ENCODE results near the gene ERLEC1.
"Not testable (repeated sequence)": the region's sequence is repeated elsewhere in the genome, so short reads cannot be mapped to it uniquely, and the experiment has no call there.

The ERLEC1 gene

DNA sequence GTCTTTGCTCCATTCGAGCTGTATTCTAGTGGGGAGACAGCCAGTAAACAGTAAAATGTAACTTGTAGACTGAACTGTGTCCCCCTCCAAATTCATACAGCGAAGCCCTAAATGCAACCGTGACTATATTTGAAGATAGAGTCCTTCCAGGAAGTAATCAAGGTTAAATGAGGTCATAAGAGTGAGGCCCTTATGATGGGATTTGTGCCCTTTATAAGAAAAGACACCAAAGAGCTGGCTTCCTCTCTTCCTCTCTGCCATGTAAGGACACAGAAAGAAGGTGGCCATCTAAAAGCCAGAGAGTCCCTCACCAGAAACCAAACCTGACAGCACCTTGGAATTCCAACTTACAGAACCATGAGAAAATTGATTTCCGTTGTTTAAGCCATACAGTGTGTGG is 41.5 kb downstream of the ERLEC1 start:
- FAIRE-seq = no peak
- no peak for DNase-seq (ENCODE audit: insufficient read length, low spot score)

DNA sequence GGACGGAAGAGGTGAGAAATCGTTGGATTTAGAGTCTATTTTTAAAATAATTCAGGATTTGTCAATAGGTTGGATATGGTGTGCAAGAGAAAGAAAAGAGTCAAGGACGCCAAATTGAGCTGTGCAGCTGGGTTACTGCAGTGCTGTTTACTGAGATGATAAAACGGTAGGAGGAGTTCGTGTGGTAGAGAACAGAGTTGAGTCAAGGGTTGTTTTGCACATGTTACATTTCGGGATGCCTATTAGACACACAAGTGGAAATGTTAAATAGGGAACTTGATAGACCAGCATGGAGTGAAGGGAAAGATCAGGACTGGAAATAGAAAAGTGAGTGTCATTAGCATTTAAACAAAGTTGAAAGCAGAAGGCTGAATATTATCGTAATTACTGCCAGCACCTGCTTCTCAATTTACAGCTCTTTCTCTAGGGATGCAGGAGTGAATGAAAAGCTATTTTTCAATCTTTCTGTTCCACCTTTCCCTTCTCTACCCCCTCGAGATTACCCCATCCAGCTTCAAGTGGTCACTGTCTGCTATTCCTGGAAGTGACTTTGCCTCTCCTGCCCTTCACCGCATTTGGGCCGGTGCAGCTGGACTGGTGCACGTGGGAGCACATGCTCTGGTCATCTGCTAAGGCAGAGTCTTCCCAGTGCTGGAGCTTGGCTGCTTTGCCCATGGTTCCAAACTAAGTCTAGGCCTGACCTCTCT is 42.6 kb downstream of the ERLEC1 start:
- DNase-seq (ENCODE audit: insufficient read length, low spot score) = no peak
- no peak for FAIRE-seq

DNA sequence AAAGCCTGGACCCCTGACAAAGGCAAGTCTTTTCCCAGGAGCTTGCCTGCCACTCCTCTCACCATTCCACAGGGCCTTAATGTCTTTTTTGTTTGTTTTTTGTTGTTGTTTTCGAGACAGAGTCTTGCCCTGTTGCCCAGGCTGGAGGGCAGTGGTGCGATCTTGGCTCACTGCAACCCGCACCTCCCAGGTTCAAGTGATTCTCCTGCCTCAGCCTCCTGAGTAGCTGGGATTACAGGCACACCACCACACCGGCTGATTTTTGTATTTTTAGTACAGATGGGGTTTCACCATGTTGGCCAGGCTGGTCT is 43.1 kb downstream of the ERLEC1 start:
- not testable (repeated sequence) for DNase-seq (ENCODE audit: insufficient read length, low spot score); FAIRE-seq

DNA sequence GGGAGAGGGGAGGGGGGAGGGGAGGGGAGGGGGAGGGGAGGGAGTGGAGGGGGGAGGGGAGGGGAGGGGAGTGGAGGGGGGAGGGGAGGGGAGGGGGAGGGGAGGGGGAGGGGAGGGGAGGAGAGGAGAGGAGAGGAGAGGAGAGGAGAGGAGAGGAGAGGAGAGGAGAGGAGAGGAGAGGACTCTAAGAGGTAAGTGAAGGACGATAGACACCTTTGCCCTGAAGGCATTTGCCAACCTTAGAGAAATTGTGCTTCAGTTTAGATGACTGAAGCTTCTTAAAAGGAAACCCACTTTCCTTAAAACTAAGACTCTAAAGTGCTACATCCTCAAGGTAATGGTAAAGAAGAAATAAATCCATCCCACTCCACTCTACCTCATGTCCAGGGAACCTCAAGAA is 53.7 kb downstream of the ERLEC1 start:
- FAIRE-seq = no peak

DNA sequence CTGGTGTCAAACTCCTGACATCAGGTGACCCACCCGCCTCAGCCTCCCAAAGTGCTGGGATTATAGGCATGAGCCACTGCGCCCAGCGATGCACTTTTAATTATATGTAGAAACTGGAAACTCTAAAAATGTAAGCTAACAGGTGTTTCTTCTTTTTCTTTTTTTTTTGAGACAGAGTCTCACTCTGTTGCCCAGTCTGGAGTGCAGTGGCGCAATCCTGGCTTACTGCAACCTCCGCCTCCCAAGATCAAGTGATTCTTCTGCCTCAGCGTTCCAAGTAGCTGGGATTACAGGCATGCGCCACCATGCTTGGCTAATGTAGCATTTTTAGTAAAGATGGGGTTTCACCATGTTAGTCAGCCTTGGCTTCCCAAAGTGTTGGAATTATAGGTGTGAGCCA is 54.8 kb downstream of the ERLEC1 start:
- FAIRE-seq = not testable (repeated sequence)

More for the DNA sequence above, 53.7 kb downstream of the ERLEC1 start:
- DNase-seq (ENCODE audit: insufficient read length, low spot score) = no peak

DNA sequence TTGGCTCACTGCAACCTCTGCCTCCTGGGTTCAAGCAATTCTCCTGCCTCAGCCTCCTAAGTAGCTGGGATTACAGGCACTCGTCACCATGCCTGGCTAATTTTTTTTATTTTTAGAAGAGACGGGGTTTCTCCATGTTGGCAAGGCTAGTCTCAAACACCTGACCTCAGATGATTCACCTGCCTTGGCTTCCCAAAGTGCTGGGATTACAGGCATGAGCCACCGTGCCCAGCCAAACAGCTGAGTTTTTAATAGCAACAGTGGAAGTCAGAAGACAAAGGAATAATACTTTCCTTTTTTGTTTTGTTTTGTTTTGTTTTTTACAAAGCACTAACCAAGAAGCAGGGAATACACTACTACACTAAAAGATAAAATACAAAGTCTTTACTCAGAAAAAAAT is 56.0 kb downstream of the ERLEC1 start:
- DNase-seq (ENCODE audit: insufficient read length, low spot score) (no peak), FAIRE-seq (no peak)

More for the DNA sequence above, 54.8 kb downstream of the ERLEC1 start:
- not testable (repeated sequence) for DNase-seq (ENCODE audit: insufficient read length, low spot score)

DNA sequence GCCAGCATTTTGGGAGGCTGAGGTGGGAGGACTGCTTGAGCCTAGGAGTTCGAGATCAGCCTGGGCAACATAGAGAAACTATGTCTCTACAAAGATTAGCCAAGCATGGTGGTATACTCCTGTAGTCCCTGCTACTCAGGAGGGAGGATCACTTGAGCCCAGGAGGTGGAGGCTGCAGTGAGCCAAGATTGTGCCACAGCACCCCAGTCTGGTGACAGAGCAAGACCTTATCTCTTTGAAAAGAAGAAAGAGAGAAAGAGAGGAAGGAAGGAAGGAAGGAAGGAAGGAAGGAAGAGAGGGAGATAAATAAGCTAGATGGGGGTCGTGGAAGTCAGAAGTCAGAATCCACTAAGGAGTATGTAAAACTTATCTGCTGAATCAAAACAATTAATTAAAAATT is 56.8 kb downstream of the ERLEC1 start:
- no peak for DNase-seq (ENCODE audit: insufficient read length, low spot score)
- FAIRE-seq = no peak

DNA sequence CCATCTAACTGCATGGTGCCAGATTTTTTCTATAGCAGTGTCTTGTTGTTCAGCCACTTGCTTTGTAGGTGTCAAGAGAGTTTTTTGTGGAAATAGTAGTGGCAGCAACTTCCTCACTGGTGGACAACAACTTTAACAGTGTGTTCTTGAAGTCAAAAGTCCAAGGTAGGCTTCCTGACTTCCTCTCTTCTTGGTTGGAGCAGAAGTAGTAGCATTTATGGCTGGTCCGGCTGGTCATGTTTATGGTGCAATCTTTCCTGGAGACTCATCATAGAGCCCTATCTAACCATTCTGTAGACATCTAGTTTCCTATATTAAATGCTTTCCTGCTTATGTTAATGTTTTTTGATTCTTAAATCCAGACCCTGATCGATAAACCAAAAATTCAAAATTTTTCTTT is 61.2 kb downstream of the ERLEC1 start:
- no peak for FAIRE-seq
- DNase-seq (ENCODE audit: insufficient read length, low spot score) = no peak

DNA sequence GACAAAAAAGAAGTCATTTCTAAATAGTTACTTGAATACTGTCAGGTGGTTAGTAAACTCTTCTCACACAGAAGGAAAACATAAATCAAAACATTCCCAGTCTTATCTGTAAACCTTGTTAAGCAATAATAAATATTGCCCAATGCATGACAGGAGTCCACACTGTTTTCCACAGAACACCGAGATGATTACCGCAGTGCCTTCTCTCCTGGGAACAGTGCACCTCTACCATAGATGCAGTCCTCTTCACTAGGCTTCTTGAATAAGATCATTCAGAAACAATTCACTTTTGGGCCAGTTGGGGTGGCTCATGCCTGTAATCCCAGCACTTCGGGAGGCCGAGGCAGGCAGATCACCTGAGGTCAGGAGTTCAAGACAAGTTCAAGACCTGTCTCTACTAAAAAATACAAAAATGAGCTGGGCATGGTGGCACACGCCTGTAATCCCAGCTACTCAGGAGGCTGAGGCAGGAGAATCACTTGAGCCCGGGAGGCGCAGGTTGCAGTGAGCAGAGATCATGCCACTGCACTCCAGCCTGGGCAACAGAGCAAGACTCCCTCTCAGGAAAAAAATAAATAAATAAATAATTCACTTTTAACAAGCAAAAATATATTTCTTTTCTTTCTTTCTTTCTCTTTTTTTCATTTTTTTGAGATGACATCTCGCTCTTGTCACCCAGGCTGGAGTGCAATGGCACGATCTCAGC is 64.4 kb downstream of the ERLEC1 start:
- peak; percentile 27 for DNase-seq (ENCODE audit: insufficient read length, low spot score)

DNA sequence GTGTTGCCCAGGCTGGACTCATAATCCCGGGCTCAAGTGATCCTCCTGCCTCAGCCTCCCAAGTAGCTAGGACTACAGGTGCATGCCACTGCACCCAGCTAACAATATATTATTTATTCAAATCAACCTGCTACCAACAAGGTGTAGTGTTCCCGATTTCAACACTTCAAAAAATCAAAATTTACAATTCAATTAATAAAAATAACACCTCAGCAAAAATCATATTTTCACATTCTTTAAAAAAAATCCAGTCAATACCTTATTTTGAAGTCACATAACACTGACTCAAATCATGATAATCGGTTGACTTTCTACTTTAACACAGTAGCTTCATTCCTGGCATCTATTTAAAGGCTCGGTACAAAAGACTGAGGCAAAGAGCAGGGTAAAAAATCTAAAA is 65.7 kb downstream of the ERLEC1 start:
- no peak for DNase-seq (ENCODE audit: insufficient read length, low spot score)
- no peak for FAIRE-seq

More for the DNA sequence above, 64.4 kb downstream of the ERLEC1 start:
- not testable (repeated sequence) for FAIRE-seq

DNA sequence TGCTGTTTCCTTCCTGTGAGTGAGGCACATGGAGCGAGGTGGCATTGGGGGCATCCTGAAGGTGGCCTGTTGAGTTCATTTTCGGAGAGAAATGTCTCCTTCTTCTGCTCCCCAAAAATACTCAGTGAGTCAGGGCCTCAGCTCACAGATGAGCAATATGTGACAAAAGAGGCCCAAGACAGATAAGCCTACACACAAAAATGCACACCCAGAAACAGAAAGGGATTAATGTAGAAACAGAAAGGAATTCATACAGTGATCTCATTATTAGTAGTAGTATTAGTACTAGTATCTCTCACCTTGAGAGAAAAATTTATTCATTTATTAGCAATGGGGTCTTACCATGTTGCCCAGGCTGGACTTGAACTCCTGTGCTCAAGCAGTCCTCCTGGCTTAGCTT is 67.8 kb downstream of the ERLEC1 start:
- no peak for DNase-seq (ENCODE audit: insufficient read length, low spot score)
- no peak for FAIRE-seq

DNA sequence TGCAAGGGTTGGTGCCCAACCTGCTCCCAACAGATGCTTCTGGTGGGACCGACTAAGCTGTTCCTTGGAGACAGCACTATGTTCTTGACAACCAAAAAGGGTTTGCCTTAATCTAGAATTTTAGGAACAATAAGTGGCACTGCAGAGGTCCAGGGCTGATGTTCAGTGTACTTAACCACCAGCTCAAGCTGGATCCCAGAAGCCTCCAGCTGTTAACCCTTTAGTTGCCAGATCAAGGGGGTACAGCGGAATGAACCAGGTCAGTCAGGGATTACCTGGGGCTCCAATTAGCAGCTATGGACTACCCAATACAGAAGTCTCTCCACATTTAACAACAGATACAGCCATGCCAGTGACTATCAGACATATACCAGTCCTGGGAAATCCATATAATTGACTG is 69.4 kb downstream of the ERLEC1 start:
- FAIRE-seq (no peak), DNase-seq (ENCODE audit: insufficient read length, low spot score) (no peak)

DNA sequence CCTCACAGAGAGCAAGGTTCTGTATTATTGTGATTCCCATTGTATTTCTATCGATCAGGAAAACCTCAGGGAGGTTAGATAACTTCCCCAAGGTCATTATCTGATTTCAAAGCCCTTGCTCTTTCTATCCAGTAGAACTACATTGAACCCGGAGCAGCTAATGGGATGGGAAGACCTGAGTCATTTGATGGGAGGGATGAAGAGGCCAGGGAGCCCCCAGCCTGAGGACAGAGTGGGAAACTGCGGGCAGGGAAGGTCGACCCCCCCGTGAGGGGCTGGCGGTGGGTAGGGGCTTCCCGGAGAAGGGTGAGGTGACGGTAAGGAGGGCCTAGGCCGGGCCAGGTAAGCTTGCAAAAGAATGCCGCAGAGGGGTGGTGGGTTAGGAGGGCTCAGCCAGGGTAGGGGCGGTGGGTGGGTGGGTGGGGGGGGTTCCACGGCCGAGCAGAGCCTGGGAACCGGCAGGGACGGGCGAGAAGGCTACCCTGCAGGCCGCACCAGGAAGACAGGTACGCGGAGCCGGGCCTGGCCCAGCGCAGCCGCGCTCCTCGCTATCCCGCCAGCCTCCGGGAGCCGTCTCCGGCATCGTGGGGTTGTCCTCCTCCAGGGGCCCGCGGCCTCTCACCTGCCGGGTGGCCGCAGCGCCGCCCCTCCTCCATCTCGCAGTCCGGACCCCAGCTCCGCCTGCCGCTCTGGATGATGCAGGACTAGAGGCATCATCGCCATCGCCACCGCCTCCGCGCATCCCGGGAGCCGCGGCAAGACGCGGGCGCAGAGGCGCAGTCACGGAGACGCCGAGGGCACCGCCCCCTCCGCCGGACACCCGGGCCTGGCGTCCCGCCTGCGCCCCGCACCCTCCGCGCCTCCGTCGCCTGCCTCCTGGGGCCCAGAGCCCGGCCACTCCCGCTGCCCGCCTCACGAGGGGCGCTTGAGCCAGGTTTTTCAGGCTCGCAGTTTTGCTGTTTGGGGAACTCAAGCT is 72.7 kb downstream of the ERLEC1 start, which contains the start of gene GPR75:
TSS of gene GPR75 (minus strand) at position 762 of the 976 bp plus-strand sequence. CDS start 5,211 bp downstream, outside the sequence.
- FAIRE-seq = no peak
- DNase-seq (ENCODE audit: insufficient read length, low spot score) = no peak

DNA sequence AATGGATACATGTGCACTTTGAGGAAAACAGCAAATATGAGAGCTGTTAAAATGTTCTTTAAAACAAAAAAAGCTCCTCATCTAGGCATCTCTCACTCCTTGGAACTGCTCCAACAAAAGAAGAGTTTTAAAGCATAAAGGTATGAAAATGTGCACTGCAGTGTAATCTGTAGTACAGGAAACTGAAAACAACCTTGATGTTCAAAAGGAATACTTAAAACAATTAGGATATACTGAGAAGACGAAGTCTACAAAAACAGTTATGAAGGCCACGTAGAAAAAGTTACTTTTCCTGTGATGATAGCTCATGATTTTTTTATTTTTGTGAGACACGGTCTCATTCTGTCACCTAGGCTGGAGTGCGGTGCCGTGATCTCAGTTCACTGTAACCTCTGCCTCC is 75.0 kb downstream of the ERLEC1 start:
- no peak for FAIRE-seq

DNA sequence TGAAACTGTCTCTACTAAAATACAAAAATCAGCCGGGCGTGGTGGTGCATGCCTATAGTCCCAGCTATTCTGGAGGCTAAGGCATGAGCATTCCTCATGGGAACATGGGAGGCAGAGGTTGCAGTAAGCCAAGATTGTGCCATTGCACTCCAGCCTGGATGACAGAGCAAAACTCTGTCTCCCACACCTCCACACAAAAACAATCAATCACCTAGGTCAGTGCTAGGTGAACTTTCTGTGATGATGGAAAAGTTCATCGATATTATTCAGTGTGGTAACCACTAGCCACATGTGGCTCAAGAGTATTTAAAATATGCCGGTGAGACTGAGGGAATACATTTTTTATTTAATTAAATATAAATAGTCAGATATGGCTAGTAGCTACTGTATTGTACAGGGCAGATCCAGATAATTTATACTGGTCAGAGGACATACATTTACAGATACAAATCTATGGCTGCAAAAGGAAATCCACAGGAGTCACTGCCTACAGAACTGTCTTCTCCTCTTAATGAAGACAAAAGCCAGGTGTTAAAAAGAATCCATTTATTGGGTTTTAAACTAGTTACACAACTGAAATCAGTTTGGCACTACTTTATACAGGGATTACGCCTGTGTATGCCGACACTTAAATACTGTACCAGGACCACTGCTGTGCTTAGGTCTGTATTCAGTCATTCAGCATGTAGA is 76.8 kb downstream of the ERLEC1 start:
- FAIRE-seq (no peak), DNase-seq (ENCODE audit: insufficient read length, low spot score) (no peak)

More for the DNA sequence above, 75.0 kb downstream of the ERLEC1 start:
- no peak for DNase-seq (ENCODE audit: insufficient read length, low spot score)

DNA sequence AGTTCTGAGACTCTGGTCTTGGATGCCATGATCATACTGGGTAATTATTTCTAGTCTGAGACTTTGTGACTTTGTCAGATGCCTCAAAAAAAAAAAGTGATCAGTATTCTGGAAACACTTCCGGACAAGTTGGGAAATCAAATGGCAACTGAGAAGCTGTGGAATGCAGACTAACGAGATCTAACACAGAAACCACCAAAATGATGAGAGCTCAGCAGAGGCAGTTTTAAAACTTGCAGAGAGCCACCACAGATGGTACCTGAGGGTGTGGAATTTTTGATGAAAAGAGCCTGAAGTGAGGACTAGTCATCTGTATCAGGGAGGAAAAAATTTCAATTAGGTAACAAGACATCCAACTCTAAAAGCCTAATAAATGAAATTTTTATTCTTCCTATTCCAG is 78.4 kb downstream of the ERLEC1 start:
- no peak for FAIRE-seq
- DNase-seq (ENCODE audit: insufficient read length, low spot score) = no peak

DNA sequence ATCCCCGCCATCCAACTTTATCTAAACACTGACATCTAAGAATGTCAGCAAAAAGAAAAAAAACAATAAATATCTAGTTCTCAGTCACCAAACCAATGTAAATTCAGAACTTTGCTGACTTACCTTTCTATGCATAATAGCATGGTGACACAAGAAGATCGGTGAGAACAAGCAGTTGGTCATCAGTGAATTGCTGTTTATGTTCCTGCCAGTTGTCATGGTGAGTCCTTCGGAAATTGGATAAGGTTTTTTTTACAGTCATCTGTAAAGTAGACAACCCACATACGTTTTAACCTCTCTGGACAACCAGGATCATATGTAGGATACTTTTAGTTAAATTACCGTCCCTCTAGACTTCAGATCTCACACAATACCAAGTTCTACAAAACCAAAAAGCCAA is 79.1 kb downstream of the ERLEC1 start:
- no peak for FAIRE-seq
- DNase-seq (ENCODE audit: insufficient read length, low spot score) = no peak

DNA sequence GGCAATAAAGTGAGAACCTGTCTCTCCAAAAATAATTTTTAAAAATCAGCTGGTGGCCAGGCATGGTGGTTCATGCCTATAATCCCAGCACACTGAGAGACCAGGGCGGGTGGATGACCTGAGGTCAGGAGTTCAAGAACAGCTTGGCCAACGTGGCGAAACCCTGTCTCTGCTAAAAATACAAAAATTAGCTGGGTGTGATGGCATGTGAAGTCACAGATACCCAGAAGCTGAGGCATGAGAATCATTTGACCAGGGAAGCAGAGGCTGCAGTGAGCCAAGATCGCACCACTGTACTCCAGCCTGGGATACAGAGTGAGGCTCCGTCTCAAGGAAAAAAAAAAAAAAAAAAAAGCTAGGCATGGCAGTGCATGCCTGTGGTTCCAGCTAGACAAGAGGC is 80.3 kb downstream of the ERLEC1 start:
- no peak for DNase-seq (ENCODE audit: insufficient read length, low spot score)
- FAIRE-seq = no peak

DNA sequence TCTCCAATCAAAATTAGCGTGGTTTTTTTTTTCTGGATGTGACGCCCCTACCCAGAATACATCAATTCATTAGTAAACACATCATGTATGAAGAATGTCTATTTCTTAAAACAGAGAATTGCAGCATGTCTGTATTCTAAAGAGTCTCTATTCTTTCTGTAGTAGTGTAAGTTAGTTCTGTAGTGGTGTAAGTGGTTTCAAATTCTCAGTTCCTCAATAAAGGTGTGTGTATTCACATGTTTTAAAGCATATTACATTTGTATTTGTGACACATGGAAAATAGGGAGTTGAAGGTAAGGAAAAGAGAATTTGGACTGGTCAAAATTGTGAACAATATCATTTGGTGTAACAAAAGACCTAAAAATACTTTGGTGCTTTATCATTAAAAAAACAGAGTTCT is 80.9 kb downstream of the ERLEC1 start:
- DNase-seq (ENCODE audit: insufficient read length, low spot score) (no peak), FAIRE-seq (no peak)
